ENCODE results near the gene RPLP1.

DNA sequence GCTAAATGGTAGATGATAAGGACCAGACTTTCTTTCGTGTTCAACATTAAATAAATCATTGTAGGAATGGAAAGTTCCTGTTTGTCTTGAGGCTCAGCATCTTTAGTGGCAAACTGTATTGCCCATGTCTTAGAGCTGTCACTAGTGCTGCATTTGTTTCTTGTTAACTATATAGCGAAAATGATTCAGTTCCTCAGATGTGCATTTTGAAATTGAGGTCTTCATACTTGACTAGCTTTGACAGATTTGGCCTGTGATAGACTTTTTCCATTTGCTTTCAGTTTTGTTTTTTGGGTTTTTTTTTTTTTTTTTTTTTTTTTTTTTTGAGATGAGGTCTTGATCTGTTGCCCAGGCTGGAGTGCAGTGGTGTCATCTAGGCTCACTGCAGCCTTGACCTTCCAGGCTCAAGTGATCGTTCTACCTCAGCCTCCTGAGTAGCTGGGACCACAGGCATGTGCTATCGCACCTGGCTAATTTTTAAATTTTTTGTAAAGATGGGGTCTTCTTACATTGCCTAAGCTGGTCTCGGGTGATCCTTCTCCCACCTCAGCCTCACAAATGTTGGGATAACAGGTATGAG lies 9.5 kb upstream of the RPLP1 start:
- TF ChIP-seq, protein P1, sequence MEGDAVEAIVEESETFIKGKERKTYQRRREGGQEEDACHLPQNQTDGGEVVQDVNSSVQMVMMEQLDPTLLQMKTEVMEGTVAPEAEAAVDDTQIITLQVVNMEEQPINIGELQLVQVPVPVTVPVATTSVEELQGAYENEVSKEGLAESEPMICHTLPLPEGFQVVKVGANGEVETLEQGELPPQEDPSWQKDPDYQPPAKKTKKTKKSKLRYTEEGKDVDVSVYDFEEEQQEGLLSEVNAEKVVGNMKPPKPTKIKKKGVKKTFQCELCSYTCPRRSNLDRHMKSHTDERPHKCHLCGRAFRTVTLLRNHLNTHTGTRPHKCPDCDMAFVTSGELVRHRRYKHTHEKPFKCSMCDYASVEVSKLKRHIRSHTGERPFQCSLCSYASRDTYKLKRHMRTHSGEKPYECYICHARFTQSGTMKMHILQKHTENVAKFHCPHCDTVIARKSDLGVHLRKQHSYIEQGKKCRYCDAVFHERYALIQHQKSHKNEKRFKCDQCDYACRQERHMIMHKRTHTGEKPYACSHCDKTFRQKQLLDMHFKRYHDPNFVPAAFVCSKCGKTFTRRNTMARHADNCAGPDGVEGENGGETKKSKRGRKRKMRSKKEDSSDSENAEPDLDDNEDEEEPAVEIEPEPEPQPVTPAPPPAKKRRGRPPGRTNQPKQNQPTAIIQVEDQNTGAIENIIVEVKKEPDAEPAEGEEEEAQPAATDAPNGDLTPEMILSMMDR (IDR thresholded peaks at IDR 0.05; ENCODE audit: low read length) = no peak
- TF ChIP-seq EZH2 (IDR thresholded peaks at IDR 0.05; ENCODE audit: borderline replicate concordance, low read length) = no peak

Data from OCI-LY1 (cell line).